Middle frontal gyrus (tissue), 1 donor: ENCODE data around the gene PCYT1A.
"Not testable (repeated sequence)": the region's sequence is repeated elsewhere in the genome, so short reads cannot be mapped to it uniquely, and the experiment has no call there.

ENCODE experiments used
- DNase-seq: peaks from one replicate; pipeline ENCODE4 v3.0.0-alpha.2; 2015; ENCODE audit warnings: low spot score; ENCODE audit errors: extremely low spot score

PCYT1A gene

DNA sequence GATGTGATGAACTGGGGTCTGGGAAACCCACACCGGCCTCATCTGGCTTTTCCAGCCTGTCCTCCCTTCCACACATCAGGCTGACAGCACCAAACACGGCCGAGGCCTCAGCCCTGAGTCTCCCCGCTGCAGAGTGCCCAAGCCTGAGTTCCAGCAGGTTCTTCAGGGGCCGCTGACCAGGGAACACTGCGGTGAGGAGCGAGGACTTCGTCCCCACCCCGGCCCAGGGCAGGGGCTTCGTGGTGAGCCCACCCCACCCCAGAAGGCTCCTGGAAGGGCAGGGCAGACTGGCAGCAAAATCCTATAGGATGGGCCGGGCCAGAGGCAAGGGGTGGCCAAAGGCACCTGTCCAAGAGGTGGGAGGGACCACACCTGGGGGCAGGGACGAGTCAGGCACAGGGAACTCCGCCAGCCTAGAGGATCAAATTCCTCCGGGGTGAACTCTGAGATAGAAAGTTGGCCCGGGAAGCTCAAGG is 71.4 kb downstream of the PCYT1A start, which contains the start of gene SLC51A:
Gene SLC51A (plus strand): TSS at position 446 of the 476 bp plus-strand sequence. CDS start 179 bp downstream, outside the sequence.
- no peak for DNase-seq

GRCh38 chr3:196215493-196216020 is 72.0 kb downstream of the PCYT1A start:
- no peak for DNase-seq

DNA sequence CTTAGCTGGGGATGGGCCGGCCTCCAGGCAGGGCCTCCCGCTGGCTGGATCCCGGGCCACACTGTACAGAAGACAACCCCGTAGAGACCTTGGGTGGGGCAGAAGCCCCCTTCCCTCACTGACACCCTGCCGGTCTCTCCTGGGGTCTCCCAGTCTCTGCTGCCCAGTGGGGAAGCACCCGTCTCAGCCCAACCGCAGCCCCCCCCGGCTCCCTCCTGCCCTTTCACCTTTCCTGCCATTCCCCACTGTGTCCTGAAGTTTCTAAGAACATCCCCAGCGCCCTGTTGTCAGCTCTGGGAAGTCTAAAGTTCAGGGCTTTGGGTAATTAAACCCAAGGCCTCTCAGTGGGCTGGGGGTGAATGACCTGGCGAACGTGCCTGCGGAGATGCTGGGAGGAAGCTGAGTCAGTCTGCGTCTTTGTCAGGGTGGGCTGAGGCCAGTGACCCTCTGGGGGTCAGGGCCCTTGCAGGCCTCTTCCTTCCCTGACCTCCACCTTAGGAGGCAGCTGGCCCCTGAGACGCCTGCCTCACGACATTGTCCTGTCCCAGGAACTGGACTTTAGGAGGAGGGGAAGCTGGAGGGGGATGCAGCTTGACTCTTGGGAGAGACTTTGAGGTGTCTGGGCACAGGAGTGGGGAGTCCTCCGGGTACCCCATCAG is 72.6 kb downstream of the PCYT1A start:
- no peak for DNase-seq

DNA sequence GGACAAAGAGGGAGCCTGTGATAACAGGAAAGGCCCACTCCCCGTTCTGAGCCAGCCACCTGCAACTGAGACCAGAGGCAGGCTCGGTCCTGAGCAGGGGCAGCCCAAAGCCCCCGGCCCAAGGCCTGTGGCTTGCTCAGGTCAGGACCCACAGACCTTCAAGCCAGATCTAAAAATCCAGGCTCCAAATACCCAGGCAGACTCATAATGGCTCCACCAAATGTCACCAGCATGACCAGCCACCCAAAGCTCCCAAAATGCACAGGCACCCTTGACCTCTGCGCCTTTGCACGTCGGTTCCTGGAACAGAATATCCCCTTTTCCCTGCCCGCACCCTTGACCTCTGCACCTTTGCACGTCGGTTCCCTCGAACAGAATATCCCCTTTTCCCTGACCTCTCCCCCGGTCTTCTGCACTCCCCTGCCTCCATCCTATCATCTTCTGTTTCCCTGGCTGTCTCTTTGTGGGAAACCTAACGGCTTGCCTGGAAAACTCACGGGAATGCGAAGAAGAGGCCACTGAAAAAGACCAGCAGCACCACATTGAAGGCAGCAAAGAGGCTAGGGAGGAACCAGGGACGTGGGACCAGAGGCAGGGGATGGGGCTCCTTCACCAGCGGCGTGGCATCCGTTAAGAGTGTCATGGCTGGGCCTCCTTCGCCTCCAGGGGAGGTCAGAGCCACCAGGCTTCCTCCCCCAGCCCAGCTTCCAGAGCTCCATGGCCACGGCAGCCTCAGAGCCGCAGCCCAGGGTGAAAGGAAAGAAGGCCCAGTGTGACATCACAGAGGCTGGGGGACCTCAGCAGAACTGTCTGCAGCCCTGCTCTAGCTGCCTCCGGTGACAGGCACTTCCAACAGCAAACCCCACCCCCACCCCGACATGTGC is 76.6 kb downstream of the PCYT1A start, which contains the start of gene ZDHHC19:
Gene ZDHHC19 (minus strand): TSS at position 728 of the 884 bp plus-strand sequence. CDS start 85 bp downstream, at position 643.
- DNase-seq = no peak

- not testable (repeated sequence) for DNase-seq
These were observed 77.4 kb downstream of the PCYT1A start for GRCh38 chr3:196209944-196210672.

DNA sequence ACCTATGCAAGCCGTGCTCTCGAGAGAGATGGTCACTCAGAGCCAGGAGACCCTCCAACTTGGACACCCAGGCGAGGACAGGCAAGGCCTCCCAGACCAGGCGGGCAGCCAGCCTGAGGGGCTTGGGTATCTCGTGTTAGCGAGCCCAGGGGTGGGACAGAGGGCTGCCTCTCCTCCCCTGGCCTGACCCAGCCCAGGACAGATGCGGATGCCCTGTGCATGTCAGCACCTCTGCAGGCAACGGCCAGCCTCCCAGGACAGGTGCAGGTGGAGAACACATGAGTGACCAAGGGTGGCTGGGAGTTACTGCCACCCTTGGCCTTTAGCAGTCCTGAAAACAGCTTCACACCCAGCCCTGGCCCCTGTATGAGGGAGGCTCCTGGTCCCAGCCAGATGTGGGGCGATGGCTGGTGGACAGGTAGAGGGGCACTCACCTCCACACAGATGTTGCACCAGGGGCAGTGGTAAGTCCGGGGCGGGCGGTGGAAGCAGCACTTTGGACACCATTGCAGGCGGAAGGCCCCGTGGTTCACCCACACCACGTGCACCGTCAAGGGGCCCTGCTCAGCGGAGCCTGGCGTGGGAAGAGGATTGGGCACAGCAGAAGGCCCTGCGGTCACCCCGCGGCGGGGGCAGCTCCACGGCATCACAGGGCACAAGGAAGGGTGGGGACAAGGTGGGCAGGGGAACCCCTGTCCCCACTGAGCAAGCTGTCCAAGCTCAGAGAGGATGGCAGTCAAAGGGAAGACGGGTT is 78.4 kb downstream of the PCYT1A start:
- DNase-seq = no peak

- no peak for DNase-seq
These were observed 79.5 kb downstream of the PCYT1A start for GRCh38 chr3:196207833-196208607.

GRCh38 chr3:196207159-196207832 is 80.2 kb downstream of the PCYT1A start:
- DNase-seq = no peak

- not testable (repeated sequence) for DNase-seq
These were observed 81.9 kb downstream of the PCYT1A start for GRCh38 chr3:196205442-196206205.

DNA sequence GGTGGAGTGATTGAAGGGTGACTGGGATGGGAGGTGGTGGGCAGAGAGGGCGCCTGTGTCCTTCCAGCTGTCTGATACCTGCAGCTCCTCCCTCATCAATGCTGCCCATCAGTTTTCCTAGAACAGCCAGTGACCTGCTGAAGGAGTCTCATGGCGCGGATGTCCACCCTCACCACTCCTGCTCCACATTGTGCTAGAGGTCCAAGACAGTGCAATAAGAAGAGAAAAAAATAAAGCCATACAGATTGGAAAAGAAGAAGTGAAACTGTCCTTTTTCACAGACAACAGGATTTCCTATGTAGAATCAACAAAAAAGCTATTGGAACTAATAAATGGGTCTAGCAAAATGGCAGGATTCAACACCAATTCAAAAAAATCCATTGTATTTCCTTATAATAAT is 83.7 kb downstream of the PCYT1A start:
- no peak for DNase-seq

GRCh38 chr3:196202516-196202970 is 85.0 kb downstream of the PCYT1A start:
- no peak for DNase-seq

DNA sequence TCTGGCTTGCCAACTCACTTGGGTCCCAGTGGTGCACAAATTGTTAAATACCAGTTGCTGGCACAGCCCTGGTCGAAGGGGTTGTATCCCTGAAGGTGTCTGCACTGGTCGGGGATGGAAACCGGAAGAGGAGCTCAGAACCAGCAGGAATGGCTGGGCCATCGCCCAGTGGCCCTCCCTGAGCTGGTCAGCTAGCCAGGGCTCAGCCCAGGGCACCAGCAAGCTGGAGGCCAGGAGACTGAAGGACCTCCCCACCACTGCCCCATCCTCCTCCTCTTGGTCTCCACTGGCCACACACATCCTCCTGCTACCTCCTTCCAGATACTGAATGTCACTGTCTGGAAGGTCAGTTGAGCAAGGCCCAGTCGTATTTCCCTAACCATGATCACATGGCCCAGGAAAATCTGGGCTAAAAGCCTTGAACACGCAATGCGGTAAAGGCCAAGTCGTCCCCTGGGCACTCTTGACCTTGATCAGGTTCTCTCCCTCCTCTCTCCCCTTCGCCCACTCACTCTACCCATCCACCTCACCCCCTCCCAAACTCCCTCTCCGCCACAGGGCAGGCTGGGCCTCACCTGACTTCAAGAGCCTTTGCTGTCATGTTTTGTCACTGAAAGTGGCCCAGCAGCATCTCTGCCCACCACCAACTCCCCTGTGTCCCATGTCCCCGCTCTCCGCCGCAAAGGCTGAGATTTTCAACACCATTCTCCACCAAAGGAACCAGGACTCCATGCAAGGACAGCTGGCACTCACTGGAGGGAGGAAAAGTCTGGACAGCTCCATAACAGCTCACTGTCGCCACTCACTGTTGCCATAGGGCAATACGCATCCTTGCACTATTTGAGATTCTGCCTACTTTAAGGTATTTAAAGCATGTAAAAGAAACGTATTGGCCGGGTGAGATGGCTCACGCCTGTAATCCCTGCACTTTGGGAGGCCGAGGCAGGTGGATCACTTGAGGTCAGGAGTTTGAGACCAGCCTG is 88.5 kb downstream of the PCYT1A start:
- DNase-seq = no peak

DNA sequence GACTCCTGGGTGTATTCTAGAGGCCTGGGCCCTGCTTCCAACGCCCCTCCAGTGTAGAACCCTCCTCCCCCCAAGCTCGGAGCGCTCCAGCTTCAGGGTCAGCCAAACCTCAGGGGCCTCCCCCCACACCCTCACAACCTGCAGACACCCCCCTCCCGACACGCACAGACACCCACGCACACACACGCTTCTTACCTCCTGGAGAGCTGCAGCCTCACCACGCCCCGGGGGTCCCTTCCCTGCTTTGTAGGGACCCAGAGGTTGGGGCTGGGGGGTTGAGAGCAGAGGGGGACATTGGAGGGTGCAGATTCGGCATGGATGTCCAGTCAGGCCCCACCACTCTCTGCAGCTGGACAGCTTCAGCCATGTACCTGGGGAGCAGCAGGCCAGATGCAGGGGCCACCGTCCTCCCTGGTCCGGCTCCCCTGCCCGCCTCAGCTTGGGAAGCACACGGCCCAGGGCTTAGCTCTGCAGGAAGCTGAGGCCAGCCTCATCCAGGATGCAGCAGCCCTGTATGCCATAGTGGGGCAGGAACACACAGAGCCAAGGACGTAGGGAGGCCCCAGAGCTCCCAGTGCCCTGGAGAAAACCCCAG is 89.3 kb downstream of the PCYT1A start:
- DNase-seq = no peak

GRCh38 chr3:196197524-196197923 is 90.0 kb downstream of the PCYT1A start:
- no peak for DNase-seq

- DNase-seq = no peak
These were observed 91.8 kb downstream of the PCYT1A start for GRCh38 chr3:196195664-196196265.

- DNase-seq = no peak
These were observed 93.0 kb downstream of the PCYT1A start for GRCh38 chr3:196194542-196194915.
